K562 (cell line): ENCODE measurements around the gene MAPKAPK2. TPM values are rescaled to one million over a fixed set of nuclear protein-coding genes. Genes with fewer than 3 reads are reported as not detected.

Experiments used
- ATAC-seq: fragments of 200-7000 bp; cut with Tn5 transposase; 3 replicates; pipeline ENCODE4 v1.9.1; 2020; ENCODE audit warnings: moderate library complexity
- BruUV-seq: library from RNA; stranded (reverse); fragments of 400-500 nt; replicated peaks from 2 replicates; lab custom pipeline; 2021; lab: Mats Ljungman, UMichigan
- CTCF ChIA-PET: fragments of 300-600 bp; formaldehyde crosslinking; extraction: SDS; loops from one replicate; lab custom pipeline; 2021; ENCODE audit warnings: low intra/inter-chr PET ratio; lab: Yijun Ruan, JAX
- POLR2A ChIA-PET: fragments of 300-600, 350-650 bp; sonication (Branson Sonifier 250); formaldehyde crosslinking; extraction: SDS; loops from one replicate; lab custom pipeline; 2021; ENCODE audit warnings: antibody characterized with exemption, inconsistent platforms; lab: Yijun Ruan, JAX
- DNase-seq, 4 experiments: peaks; one replicate each; pipeline versions ENCODE4 v3.0.0 to v3.0.0-alpha.2; 2011 to 2018; ENCODE audit warnings: low spot score in 3 of 4, mixed read lengths in 3 of 4; ENCODE audit errors: extremely low read depth in 1 of 4
- FAIRE-seq: peaks from 2 replicates; lab custom pipeline; 2011; peaks lifted over from hg19 to GRCh38; lab: Jason Lieb, UNC
- H2AFZ ChIP-seq: 2 replicates; pipeline ENCODE4 v1.6.0; 2011; ENCODE audit warnings: low read depth, low read length, control low read depth, inconsistent platforms
- H3K27ac ChIP-seq: fragments of 200-600 bp; 3 replicates; pipeline ENCODE4 v1.8.0; 2011; ENCODE audit warnings: low read depth, mild to moderate bottlenecking, control low read depth, inconsistent platforms, low read length, moderate library complexity, mixed read lengths; ENCODE audit errors: extremely low read depth
- H3K27me3 ChIP-seq, 2 experiments: fragments of 300-600 bp in 1 of 2; 2 replicates in 1 of 2; 3 replicates in 1 of 2; pipeline versions ENCODE4 v1.6.0 to v1.8.0; 2011; ENCODE audit warnings: inconsistent platforms in 2 of 2, low read length in 2 of 2, mild to moderate bottlenecking in 1 of 2, mixed read lengths in 1 of 2, moderate library complexity in 1 of 2; ENCODE audit not compliant: control insufficient read depth in 2 of 2, insufficient read depth in 2 of 2
- H3K36me3 ChIP-seq: fragments of 300-600 bp; 3 replicates; pipeline ENCODE4 v1.8.0; 2011; ENCODE audit warnings: mild to moderate bottlenecking, low read length, inconsistent platforms; ENCODE audit not compliant: control insufficient read depth, insufficient read depth
- H3K4me1 ChIP-seq, 2 experiments: fragments of 200-600 bp in 1 of 2; replicated peaks in 1 of 2; 2 replicates in 1 of 2; 3 replicates in 1 of 2; pipeline versions ENCODE4 v1.5.1 to v1.8.0; 2011; ENCODE audit warnings: inconsistent platforms in 2 of 2, low read length in 2 of 2, mild to moderate bottlenecking in 1 of 2, mixed read lengths in 1 of 2, moderate library complexity in 1 of 2; ENCODE audit not compliant: control insufficient read depth in 2 of 2, insufficient read depth in 2 of 2
- H3K4me2 ChIP-seq: 2 replicates; pipeline ENCODE4 v1.6.1; 2011; ENCODE audit warnings: low read length, control low read depth, inconsistent platforms, mixed read lengths; ENCODE audit not compliant: insufficient read depth
- H3K4me3 ChIP-seq: fragments of 200-600 bp; sonication (generic), shearing (Covaris generic); 2 replicates; pipeline ENCODE4 v1.5.1; 2016; ENCODE audit warnings: control low read depth, inconsistent platforms
- H3K79me2 ChIP-seq: fragments of 200-600 bp; 3 replicates; pipeline ENCODE4 v1.8.0; 2011; ENCODE audit warnings: low read length, inconsistent platforms; ENCODE audit not compliant: control insufficient read depth, insufficient read depth
- H3K9ac ChIP-seq, 2 experiments: 2 replicates each; pipeline versions ENCODE4 v1.6.0 to v1.6.1; 2011; ENCODE audit warnings: low read depth in 2 of 2, low read length in 2 of 2, control low read depth in 1 of 2, inconsistent platforms in 1 of 2, mild to moderate bottlenecking in 1 of 2, mixed read lengths in 1 of 2; ENCODE audit not compliant: insufficient read depth in 1 of 2
- H3K9me1 ChIP-seq: one replicate; pipeline ENCODE4 v1.6.0; 2011; ENCODE audit warnings: inconsistent platforms, mild to moderate bottlenecking, low read length, moderate library complexity; ENCODE audit not compliant: control insufficient read depth, insufficient read depth
- H3K9me3 ChIP-seq: replicated peaks from 2 replicates; pipeline ENCODE4 v1.5.1; 2011; ENCODE audit warnings: low read depth, low read length, inconsistent platforms; ENCODE audit not compliant: control insufficient read depth, insufficient read depth
- H4K20me1 ChIP-seq: replicated peaks from 2 replicates; pipeline ENCODE4 v1.6.1; 2011; ENCODE audit warnings: low read length, inconsistent platforms, mixed read lengths; ENCODE audit not compliant: control insufficient read depth, insufficient read depth
- SIN3A ChIP-seq, 2 experiments: fragments of 150-350 bp in 1 of 2; IDR thresholded peaks; 2 replicates each; pipeline ENCODE4 v1.6.1; 2011 to 2016; ENCODE audit warnings: borderline replicate concordance in 2 of 2, low read depth in 2 of 2, low read length in 2 of 2, mild to moderate bottlenecking in 2 of 2, moderate library complexity in 2 of 2; ENCODE audit not compliant: control insufficient read depth in 1 of 2
- TBL1XR1 ChIP-seq, 2 experiments: IDR thresholded peaks; 2 replicates each; pipeline ENCODE4 v1.6.1; 2012; ENCODE audit warnings: improper control_type of control experiment in 2 of 2, low read length in 2 of 2, mild to moderate bottlenecking in 1 of 2
- ZKSCAN3 ChIP-seq: fragments of 250-450 bp; sonication (Bioruptor Pico); IDR thresholded peaks from 2 replicates; pipeline ENCODE4 v1.4.0; 2020
- whole genome bisulfite sequencing: fragments of 100-300 bp; shearing (Covaris generic); methylation state at CpG from one replicate; pipeline ENCODE4 v1.1.6; 2016; ENCODE audit warnings: low coverage, mixed read lengths; ENCODE audit not compliant: insufficient coverage; ENCODE audit errors: missing lambda C conversion rate; 5-methylcytosine and 5-hydroxymethylcytosine counted together
- in situ Hi-C: fragments of 300-500 bp; cut with MboI; formaldehyde crosslinking; loops from 4 replicates; pipeline ENCODE4 v1.15.0; 2018; ENCODE audit warnings: inconsistent platforms, mixed read lengths
- intact Hi-C: fragments of 100-400 bp; cut with micrococcal nuclease; formaldehyde crosslinking; loops from 2 replicates; pipeline ENCODE4 v1.14.2; 2022
- polyA plus RNA-seq, 8 experiments: library from polyadenylated mRNA; depleted of rRNA in 4 of 8; stranded (reverse) in 5 of 8; unstranded in 3 of 8; fragments of >200 nt; fragmentation: Nextera tagmentation in 2 of 8; fragmentation: Illumina TruSeq in 1 of 8; extraction: Ambion mirVana in 2 of 8; extraction: Trizol in 1 of 8; gene quantifications; 2 replicates each; pipeline versions ENCODE4 v1.2.1 to v1.2.3, GENCODE V29; 2011 to 2014; ENCODE audit warnings: inconsistent platforms in 1 of 8, missing spikeins in 1 of 8
- total RNA-seq, 7 experiments: library from RNA; depleted of rRNA in 6 of 7; stranded (reverse); fragments of >200 nt in 6 of 7; fragmentation: Illumina TruSeq in 2 of 7; extraction: Trizol in 2 of 7; gene quantifications; 2 replicates each; pipeline versions ENCODE4 v1.2.1 to v1.2.3, GENCODE V29; 2011 to 2021; ENCODE audit warnings: low replicate concordance in 1 of 7
- TF ChIP-seq, protein P1 (sequence below): fragments of 200-600 bp; sonication (generic); IDR thresholded peaks from one replicate; pipeline ENCODE4 v1.6.1; 2012; ENCODE audit warnings: mild to moderate bottlenecking, low read depth, low read length, inconsistent platforms
- TF ChIP-seq, protein P2 (sequence below): fragments of 250-450 bp; sonication (Bioruptor Pico); IDR thresholded peaks from 2 replicates; pipeline ENCODE4 v1.5.0; 2020; ENCODE audit warnings: mild to moderate bottlenecking

Gene MAPKAPK2
- total and polyA plus RNA-seq, 9 of the 15 experiments (the other 6 are each of a cell fraction or from before 2014, with no cell fraction given), result 0.63 to 94.2 (median 52.1) TPM

DNA sequence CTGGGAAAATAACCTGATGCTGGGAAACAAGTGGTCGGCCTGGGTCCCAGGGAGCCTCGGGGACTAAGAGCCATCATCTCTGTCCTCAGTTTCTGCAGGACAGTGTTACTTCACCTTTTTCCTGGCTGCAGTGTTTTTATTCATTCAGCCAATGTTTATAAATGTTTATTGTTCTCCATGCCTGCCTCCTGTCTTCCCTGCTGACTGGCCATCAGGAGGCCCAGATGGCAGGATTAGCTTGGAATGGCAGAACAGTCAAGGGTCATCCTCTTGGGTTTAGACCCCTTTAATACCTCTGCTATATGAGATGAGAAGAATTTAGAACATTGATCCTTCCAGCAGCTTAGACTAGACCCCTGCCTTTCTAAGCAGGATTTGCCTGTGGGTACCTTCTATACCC lies 13.3 kb downstream of the MAPKAPK2 start:
- in situ Hi-C loops, result no loop called here
- TF ChIP-seq SIN3A (IDR thresholded peaks at IDR 0.05; ENCODE audit: borderline replicate concordance in 2 of 2, control insufficient read depth in 1 of 2, low read depth in 2 of 2, low read length in 2 of 2) (no peak), TBL1XR1 (IDR thresholded peaks at IDR 0.05; ENCODE audit: low read length in 2 of 2) (no peak), ZKSCAN3 (CRISPR knock-in tag) (no peak)
- TF ChIP-seq, protein P1, sequence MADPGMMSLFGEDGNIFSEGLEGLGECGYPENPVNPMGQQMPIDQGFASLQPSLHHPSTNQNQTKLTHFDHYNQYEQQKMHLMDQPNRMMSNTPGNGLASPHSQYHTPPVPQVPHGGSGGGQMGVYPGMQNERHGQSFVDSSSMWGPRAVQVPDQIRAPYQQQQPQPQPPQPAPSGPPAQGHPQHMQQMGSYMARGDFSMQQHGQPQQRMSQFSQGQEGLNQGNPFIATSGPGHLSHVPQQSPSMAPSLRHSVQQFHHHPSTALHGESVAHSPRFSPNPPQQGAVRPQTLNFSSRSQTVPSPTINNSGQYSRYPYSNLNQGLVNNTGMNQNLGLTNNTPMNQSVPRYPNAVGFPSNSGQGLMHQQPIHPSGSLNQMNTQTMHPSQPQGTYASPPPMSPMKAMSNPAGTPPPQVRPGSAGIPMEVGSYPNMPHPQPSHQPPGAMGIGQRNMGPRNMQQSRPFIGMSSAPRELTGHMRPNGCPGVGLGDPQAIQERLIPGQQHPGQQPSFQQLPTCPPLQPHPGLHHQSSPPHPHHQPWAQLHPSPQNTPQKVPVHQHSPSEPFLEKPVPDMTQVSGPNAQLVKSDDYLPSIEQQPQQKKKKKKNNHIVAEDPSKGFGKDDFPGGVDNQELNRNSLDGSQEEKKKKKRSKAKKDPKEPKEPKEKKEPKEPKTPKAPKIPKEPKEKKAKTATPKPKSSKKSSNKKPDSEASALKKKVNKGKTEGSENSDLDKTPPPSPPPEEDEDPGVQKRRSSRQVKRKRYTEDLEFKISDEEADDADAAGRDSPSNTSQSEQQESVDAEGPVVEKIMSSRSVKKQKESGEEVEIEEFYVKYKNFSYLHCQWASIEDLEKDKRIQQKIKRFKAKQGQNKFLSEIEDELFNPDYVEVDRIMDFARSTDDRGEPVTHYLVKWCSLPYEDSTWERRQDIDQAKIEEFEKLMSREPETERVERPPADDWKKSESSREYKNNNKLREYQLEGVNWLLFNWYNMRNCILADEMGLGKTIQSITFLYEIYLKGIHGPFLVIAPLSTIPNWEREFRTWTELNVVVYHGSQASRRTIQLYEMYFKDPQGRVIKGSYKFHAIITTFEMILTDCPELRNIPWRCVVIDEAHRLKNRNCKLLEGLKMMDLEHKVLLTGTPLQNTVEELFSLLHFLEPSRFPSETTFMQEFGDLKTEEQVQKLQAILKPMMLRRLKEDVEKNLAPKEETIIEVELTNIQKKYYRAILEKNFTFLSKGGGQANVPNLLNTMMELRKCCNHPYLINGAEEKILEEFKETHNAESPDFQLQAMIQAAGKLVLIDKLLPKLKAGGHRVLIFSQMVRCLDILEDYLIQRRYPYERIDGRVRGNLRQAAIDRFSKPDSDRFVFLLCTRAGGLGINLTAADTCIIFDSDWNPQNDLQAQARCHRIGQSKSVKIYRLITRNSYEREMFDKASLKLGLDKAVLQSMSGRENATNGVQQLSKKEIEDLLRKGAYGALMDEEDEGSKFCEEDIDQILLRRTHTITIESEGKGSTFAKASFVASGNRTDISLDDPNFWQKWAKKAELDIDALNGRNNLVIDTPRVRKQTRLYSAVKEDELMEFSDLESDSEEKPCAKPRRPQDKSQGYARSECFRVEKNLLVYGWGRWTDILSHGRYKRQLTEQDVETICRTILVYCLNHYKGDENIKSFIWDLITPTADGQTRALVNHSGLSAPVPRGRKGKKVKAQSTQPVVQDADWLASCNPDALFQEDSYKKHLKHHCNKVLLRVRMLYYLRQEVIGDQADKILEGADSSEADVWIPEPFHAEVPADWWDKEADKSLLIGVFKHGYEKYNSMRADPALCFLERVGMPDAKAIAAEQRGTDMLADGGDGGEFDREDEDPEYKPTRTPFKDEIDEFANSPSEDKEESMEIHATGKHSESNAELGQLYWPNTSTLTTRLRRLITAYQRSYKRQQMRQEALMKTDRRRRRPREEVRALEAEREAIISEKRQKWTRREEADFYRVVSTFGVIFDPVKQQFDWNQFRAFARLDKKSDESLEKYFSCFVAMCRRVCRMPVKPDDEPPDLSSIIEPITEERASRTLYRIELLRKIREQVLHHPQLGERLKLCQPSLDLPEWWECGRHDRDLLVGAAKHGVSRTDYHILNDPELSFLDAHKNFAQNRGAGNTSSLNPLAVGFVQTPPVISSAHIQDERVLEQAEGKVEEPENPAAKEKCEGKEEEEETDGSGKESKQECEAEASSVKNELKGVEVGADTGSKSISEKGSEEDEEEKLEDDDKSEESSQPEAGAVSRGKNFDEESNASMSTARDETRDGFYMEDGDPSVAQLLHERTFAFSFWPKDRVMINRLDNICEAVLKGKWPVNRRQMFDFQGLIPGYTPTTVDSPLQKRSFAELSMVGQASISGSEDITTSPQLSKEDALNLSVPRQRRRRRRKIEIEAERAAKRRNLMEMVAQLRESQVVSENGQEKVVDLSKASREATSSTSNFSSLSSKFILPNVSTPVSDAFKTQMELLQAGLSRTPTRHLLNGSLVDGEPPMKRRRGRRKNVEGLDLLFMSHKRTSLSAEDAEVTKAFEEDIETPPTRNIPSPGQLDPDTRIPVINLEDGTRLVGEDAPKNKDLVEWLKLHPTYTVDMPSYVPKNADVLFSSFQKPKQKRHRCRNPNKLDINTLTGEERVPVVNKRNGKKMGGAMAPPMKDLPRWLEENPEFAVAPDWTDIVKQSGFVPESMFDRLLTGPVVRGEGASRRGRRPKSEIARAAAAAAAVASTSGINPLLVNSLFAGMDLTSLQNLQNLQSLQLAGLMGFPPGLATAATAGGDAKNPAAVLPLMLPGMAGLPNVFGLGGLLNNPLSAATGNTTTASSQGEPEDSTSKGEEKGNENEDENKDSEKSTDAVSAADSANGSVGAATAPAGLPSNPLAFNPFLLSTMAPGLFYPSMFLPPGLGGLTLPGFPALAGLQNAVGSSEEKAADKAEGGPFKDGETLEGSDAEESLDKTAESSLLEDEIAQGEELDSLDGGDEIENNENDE, result no peak
- TF ChIP-seq, protein P2, sequence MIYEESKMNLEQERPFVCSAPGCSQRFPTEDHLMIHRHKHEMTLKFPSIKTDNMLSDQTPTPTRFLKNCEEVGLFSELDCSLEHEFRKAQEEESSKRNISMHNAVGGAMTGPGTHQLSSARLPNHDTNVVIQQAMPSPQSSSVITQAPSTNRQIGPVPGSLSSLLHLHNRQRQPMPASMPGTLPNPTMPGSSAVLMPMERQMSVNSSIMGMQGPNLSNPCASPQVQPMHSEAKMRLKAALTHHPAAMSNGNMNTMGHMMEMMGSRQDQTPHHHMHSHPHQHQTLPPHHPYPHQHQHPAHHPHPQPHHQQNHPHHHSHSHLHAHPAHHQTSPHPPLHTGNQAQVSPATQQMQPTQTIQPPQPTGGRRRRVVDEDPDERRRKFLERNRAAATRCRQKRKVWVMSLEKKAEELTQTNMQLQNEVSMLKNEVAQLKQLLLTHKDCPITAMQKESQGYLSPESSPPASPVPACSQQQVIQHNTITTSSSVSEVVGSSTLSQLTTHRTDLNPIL (CRISPR knock-in tag), result no peak

More for the DNA sequence above, 13.3 kb downstream of the MAPKAPK2 start:
- Histone ChIP-seq H4K20me1 (peaks cover 63% of the 10 kb centered on the region), H3K4me3 (no peak overlapping the region), H3K36me3 (peaks cover 37% of the 10 kb centered on the region; the same call in 2 of the 3 replicates), H3K9ac (no peak overlapping the region), H2AFZ (no peak overlapping the region), H3K9me3 (no peaks in the 10 kb centered on the region), H3K4me1 (peaks cover 2 to 13% of the 10 kb centered on the region in 2 experiments; a peak in 3 of 5 replicates), H3K79me2 (peaks cover 97% of the 10 kb centered on the region), H3K4me2 (no peak overlapping the region), H3K27ac (no peak overlapping the region), H3K9me1 (peaks cover 2% of the 10 kb centered on the region), H3K27me3 (no peaks in the 10 kb centered on the region)
- ChIA-PET POLR2A (interaction anchor here (0.5 to 10.6 kb wide), 4 partner anchors 8 to 194 kb away, joined by 3 to 130 read pairs (median 4); no protein-coding TSS in a partner anchor), CTCF (no interaction called here)
- DNase-seq, result no peak
- intact Hi-C loops, result no loop called here
- no TSS peak for BruUV-seq
- ATAC-seq, result no peak
- FAIRE-seq, result no peak
- WGBS, result 91% methylated on average over 2 of the region's 2 CpGs
